HG02678 (cell line): Measurements from ENCODE around the gene RXRA.
A peak's percentile ranks its signal among the peaks of the same experiment; 100 is the strongest.

Source experiments
- ATAC-seq: cut with Tn5 transposase; IDR thresholded peaks from one replicate; pipeline ENCODE4 v1.9.1; 2021; ENCODE audit warnings: mild to moderate bottlenecking, moderate library complexity; ENCODE audit not compliant: unreplicated experiment

RXRA gene

GRCh38 chr9:134395737-134396257, 69.5 kb downstream of the RXRA start:
- no peak for ATAC-seq

- ATAC-seq, result peak; percentile 30
Observed at GRCh38 chr9:134396258-134396742, 70.0 kb downstream of the RXRA start.

GRCh38 chr9:134396825-134397224, 70.6 kb downstream of the RXRA start:
- no peak for ATAC-seq

GRCh38 chr9:134398756-134399155, 72.5 kb downstream of the RXRA start:
- no peak for ATAC-seq

GRCh38 chr9:134399435-134400056, 73.3 kb downstream of the RXRA start:
- no peak for ATAC-seq

- no peak for ATAC-seq
Observed at GRCh38 chr9:134400283-134400682, 74.0 kb downstream of the RXRA start.

GRCh38 chr9:134401391-134401790, 75.1 kb downstream of the RXRA start:
- ATAC-seq, result no peak

GRCh38 chr9:134402182-134402581, 75.9 kb downstream of the RXRA start:
- no peak for ATAC-seq

- ATAC-seq, result no peak
Observed at GRCh38 chr9:134403292-134403681, 77.0 kb downstream of the RXRA start.

- no peak for ATAC-seq
Observed at GRCh38 chr9:134403682-134404301, 77.5 kb downstream of the RXRA start.

GRCh38 chr9:134404376-134405358, 78.4 kb downstream of the RXRA start:
- no peak for ATAC-seq

- ATAC-seq, result no peak
Observed at GRCh38 chr9:134405527-134405926, 79.3 kb downstream of the RXRA start.

- no peak for ATAC-seq
Observed at GRCh38 chr9:134406366-134407120, 80.3 kb downstream of the RXRA start.

GRCh38 chr9:134407121-134407779, 81.0 kb downstream of the RXRA start:
- peak; percentile 77 for ATAC-seq

GRCh38 chr9:134408389-134408788, 82.1 kb downstream of the RXRA start:
- ATAC-seq, result no peak

- ATAC-seq, result no peak
Observed at GRCh38 chr9:134408939-134409737, 82.9 kb downstream of the RXRA start.

GRCh38 chr9:134410071-134410834, 84.0 kb downstream of the RXRA start:
- ATAC-seq, result no peak

GRCh38 chr9:134410835-134411217, 84.6 kb downstream of the RXRA start:
- no peak for ATAC-seq
